HG03025 (cell line): ENCODE data around the gene ADAM10.

Source experiments
- ATAC-seq: cut with Tn5 transposase; IDR thresholded peaks from one replicate; pipeline ENCODE4 v1.9.1; 2021; ENCODE audit warnings: mild to moderate bottlenecking, moderate library complexity; ENCODE audit not compliant: unreplicated experiment, low FRiP score

The ADAM10 gene

GRCh38 chr15:58726867-58727266 is 22.6 kb downstream of the ADAM10 start:
- ATAC-seq, result no peak

- no peak for ATAC-seq
These were observed 25.0 kb downstream of the ADAM10 start for GRCh38 chr15:58724466-58724865.

- ATAC-seq, result no peak
These were observed 32.1 kb downstream of the ADAM10 start for GRCh38 chr15:58717357-58717756.

GRCh38 chr15:58716027-58716426 is 33.5 kb downstream of the ADAM10 start:
- no peak for ATAC-seq

- ATAC-seq, result no peak
These were observed 34.1 kb downstream of the ADAM10 start for GRCh38 chr15:58715266-58715917.

- no peak for ATAC-seq
These were observed 38.8 kb downstream of the ADAM10 start for GRCh38 chr15:58710701-58711100.

- no peak for ATAC-seq
These were observed 42.1 kb downstream of the ADAM10 start for GRCh38 chr15:58707397-58707796.

GRCh38 chr15:58705105-58705504 is 44.4 kb downstream of the ADAM10 start:
- ATAC-seq, result no peak

- no peak for ATAC-seq
These were observed 45.2 kb downstream of the ADAM10 start for GRCh38 chr15:58704155-58704865.

- ATAC-seq, result no peak
These were observed 45.9 kb downstream of the ADAM10 start for GRCh38 chr15:58703610-58704009.

GRCh38 chr15:58702233-58702632 is 47.3 kb downstream of the ADAM10 start:
- ATAC-seq, result no peak

- no peak for ATAC-seq
These were observed 48.1 kb downstream of the ADAM10 start for GRCh38 chr15:58701376-58701775.

- ATAC-seq, result no peak
These were observed 49.7 kb downstream of the ADAM10 start for GRCh38 chr15:58699769-58700168.

GRCh38 chr15:58698887-58699641 is 50.4 kb downstream of the ADAM10 start:
- ATAC-seq, result no peak

GRCh38 chr15:58697220-58697619 is 52.3 kb downstream of the ADAM10 start:
- ATAC-seq, result no peak

- no peak for ATAC-seq
These were observed 52.8 kb downstream of the ADAM10 start for GRCh38 chr15:58696738-58697137.

- ATAC-seq, result no peak
These were observed 54.7 kb downstream of the ADAM10 start for GRCh38 chr15:58694641-58695398.

- no peak for ATAC-seq
These were observed 58.8 kb downstream of the ADAM10 start for GRCh38 chr15:58690703-58691102.

GRCh38 chr15:58689646-58690045 is 59.9 kb downstream of the ADAM10 start:
- no peak for ATAC-seq

GRCh38 chr15:58686286-58686685 is 63.2 kb downstream of the ADAM10 start:
- no peak for ATAC-seq

GRCh38 chr15:58684751-58685150 is 64.8 kb downstream of the ADAM10 start:
- ATAC-seq, result no peak
